Thyroid gland (tissue), 4 donors: Measurements from ENCODE around the gene C1QTNF9B.

Experiments
- POLR2A ChIP-seq, 2 donors: fragments of 450-650 bp; IDR thresholded peaks; one replicate each; pipeline ENCODE4 v1.6.1; 2017; ENCODE audit warnings: antibody characterized with exemption in 2 of 2, mild to moderate bottlenecking in 2 of 2, moderate library complexity in 1 of 2
- TF ChIP-seq, protein P1 (sequence below), 6 experiments: fragments of 200-600 bp in 3 of 6; fragments of 450-650 bp in 3 of 6; sonication (generic) in 3 of 6; IDR thresholded peaks; one replicate each; pipeline ENCODE4 v1.5.1; 2016 to 2019; ENCODE audit warnings: antibody characterized with exemption in 6 of 6, mild to moderate bottlenecking in 2 of 6, inconsistent platforms in 1 of 6, moderate library complexity in 1 of 6

DNA sequence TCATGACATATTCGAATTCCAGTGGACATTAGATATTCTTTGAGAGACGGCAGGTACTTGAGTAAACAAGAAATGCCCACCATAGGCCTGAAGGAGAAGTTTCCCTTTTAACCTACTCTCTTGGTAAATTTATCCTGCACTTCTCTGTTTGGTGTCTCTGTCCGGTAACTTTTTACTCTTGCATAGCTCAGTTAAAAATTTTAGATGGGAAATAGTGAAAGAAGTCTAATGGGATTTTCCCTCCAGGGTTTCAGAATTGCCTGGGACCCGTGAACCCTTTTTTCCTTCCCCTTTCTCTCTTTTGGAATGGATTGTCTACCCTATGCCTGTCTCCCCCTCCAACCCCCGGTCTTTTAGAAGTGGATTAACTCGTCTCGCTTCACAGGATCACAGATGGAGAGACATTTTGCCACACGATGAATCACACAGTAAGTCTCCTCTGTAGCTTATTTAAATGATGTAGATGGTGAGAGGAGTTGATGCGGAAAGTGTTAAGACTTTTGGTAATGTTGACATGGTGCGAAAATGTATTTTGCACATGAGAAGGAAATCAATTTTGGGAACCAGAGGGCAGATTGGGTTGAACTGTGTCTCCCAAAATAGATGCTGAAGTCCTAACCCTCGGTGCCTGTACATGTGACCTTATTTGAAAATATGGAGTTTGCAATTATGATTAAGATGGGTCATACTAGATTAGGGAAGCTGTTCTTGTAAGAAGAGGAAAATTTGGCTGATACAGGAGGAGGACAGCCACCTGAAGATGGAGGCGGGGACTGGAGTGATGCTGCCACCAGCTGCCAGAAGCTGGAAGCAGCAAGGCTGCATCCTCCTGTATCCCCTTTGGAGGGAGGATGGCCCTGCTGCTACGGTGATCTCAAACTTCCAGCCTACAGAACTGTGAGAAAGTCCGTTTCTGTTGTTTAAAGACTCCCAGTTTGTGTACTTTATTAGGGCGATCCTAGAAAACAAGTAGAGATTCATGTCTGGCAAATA is 7.4 kb downstream of the C1QTNF9B start:
- TF ChIP-seq, protein P1, sequence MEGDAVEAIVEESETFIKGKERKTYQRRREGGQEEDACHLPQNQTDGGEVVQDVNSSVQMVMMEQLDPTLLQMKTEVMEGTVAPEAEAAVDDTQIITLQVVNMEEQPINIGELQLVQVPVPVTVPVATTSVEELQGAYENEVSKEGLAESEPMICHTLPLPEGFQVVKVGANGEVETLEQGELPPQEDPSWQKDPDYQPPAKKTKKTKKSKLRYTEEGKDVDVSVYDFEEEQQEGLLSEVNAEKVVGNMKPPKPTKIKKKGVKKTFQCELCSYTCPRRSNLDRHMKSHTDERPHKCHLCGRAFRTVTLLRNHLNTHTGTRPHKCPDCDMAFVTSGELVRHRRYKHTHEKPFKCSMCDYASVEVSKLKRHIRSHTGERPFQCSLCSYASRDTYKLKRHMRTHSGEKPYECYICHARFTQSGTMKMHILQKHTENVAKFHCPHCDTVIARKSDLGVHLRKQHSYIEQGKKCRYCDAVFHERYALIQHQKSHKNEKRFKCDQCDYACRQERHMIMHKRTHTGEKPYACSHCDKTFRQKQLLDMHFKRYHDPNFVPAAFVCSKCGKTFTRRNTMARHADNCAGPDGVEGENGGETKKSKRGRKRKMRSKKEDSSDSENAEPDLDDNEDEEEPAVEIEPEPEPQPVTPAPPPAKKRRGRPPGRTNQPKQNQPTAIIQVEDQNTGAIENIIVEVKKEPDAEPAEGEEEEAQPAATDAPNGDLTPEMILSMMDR (IDR thresholded peaks at IDR 0.05) = no peak
- no peak for TF ChIP-seq POLR2A (IDR thresholded peaks at IDR 0.05)
